A549 (cell line): Measurements from ENCODE around the gene AICDA.

Experiments
- BCL3 ChIP-seq: fragments of >200 bp; sonication (Bioruptor Twin); formaldehyde crosslinking; IDR thresholded peaks from 3 replicates; pipeline ENCODE4 v1.6.1; 2016
- CTCF ChIP-seq: fragments of >200 bp; sonication (Bioruptor Twin); formaldehyde crosslinking; IDR thresholded peaks from 3 replicates; pipeline ENCODE4 v1.5.1; 2016
- EP300 ChIP-seq, 2 experiments: fragments of >200 bp; sonication (Bioruptor Twin); formaldehyde crosslinking; IDR thresholded peaks; 2 replicates in 1 of 2; 3 replicates in 1 of 2; pipeline ENCODE4 v1.6.1; 2016 to 2017
- JUNB ChIP-seq: fragments of >200 bp; sonication (Bioruptor Twin); formaldehyde crosslinking; IDR thresholded peaks from 2 replicates; pipeline ENCODE4 v1.6.1; 2016
- POLR2A ChIP-seq: IDR thresholded peaks from 2 replicates; pipeline ENCODE4 v1.6.1; 2012; ENCODE audit warnings: mild to moderate bottlenecking, low read length
- SREBF2 ChIP-seq: fragments of 450-650 bp; IDR thresholded peaks from 2 replicates; pipeline ENCODE4 v1.6.1; 2014; ENCODE audit warnings: mild to moderate bottlenecking, moderate library complexity

GRCh38 chr12:8594072-8594471 is 18.6 kb downstream of the AICDA start:
- TF ChIP-seq CTCF: no peak
- TF ChIP-seq BCL3: no peak
- TF ChIP-seq POLR2A: no peak
- no peak for TF ChIP-seq JUNB
- no peak for TF ChIP-seq EP300 (IDR thresholded peaks at IDR 0.05)
- TF ChIP-seq SREBF2: no peak
